ENCODE data around the gene CPB2. TPM values are rescaled to one million over a fixed set of nuclear protein-coding genes. Genes with fewer than 3 reads are reported as not detected.

The CPB2 gene
- total and polyA plus RNA-seq, 4 donors = not detected

DNA sequence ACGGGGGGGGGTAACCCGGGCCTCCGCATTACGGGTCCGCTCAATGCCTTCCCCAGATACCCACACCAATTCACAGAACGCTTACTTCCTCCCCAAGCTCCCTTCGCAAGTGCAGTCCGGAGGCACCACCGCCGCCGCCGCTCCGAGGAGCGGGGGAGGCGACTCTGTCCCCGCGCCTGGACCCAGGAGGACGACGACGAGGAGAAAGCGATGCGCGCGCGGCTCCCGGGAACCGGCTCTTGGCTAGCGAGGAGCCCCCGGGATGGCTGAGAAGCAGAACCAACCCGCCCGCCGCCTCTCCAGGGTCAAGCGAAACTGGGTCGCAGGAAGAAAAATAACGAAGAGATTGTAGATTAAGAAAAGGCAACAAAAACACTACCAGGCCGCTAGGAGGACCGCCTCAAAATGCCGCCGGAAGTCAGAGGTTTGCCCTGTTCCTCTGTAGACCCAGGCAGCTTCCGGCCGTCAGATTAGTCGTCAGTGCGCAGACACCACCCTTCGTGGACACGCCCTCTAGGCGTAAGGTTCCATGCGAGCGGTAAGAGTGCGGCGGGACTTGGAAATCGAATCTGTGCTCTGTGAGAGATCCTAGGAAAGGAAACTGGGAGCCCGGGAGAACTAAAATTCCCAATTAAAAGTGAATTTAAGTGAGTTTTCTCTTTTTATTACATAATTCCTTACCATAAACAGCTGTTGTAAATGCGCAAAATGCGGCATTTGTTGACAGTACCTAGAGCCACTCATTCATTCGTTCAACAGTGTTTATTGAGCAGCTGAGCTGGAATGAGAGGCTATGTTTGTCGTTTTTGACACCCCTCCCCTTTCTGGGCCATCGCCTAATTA, 52.3 kb downstream of the CPB2 start, which contains the start of gene ZC3H13:
Gene ZC3H13 (minus strand): TSS at position 428 of the 843 bp plus-strand sequence. CDS start 7,239 bp downstream, outside the sequence.
- intact Hi-C loops (cut with DNase I) = no loop called here
- Histone ChIP-seq H3K27ac (ENCODE audit: low read depth in 1 of 2, low read length in 2 of 2) (peak within 1 kb of the TSS in 1 of 2 donors; percentile 83), H3K4me1 (ENCODE audit: control insufficient read depth in 1 of 2, insufficient read depth in 2 of 2, low read length in 2 of 2) (peaks cover 0 to 3% of the 10 kb centered on the region in 2 donors), H3K27me3 (ENCODE audit: control insufficient read depth in 1 of 2, insufficient read depth in 2 of 2, low read length in 1 of 2) (no peaks in the 10 kb centered on the region), H3K4me3 (ENCODE audit: low read length in 2 of 2) (peak within 1 kb of the TSS; percentile 66 to 68), H3K36me3 (ENCODE audit: control insufficient read depth in 1 of 2, insufficient read depth in 2 of 2, low read length in 1 of 2) (no peaks in the 10 kb centered on the region), H3K9me3 (ENCODE audit: control insufficient read depth, low read length) (no peaks in the 10 kb centered on the region)
- peak; percentile 100 for ATAC-seq (ENCODE audit: low FRiP score)
- peak; percentile 96 to 97 for DNase-seq
- WGBS, 2 donors = 0% methylated on average over 57 of the region's 57 CpGs

- H3K4me1 ChIP-seq (ENCODE audit: control insufficient read depth in 1 of 2, insufficient read depth in 2 of 2, low read length in 2 of 2) = peaks cover 0 to 3% of the 10 kb centered on the region in 2 donors
- intact Hi-C loops (cut with DNase I) = no loop called here
- no peak for DNase-seq
- 0% methylated on average over 7 of the region's 7 CpGs for WGBS, 2 donors
- no peaks in the 10 kb centered on the region for H3K36me3 ChIP-seq (ENCODE audit: control insufficient read depth in 1 of 2, insufficient read depth in 2 of 2, low read length in 1 of 2)
- peak; percentile 37 for ATAC-seq (ENCODE audit: low FRiP score)
- no peaks in the 10 kb centered on the region for H3K9me3 ChIP-seq (ENCODE audit: control insufficient read depth, low read length)
- no peak overlapping the region for H3K27ac ChIP-seq (ENCODE audit: low read depth in 1 of 2, low read length in 2 of 2)
- peak overlapping the region; percentile 66 to 68 for H3K4me3 ChIP-seq (ENCODE audit: low read length in 2 of 2)
- no peaks in the 10 kb centered on the region for H3K27me3 ChIP-seq (ENCODE audit: control insufficient read depth in 1 of 2, insufficient read depth in 2 of 2, low read length in 1 of 2)
Observed at GRCh38 chr13:46051968-46052318, 52.9 kb downstream of the CPB2 start.

GRCh38 chr13:46050771-46051170, 54.1 kb downstream of the CPB2 start:
- H3K4me3 ChIP-seq (ENCODE audit: low read length in 2 of 2) = no peak overlapping the region
- intact Hi-C loops (cut with DNase I) = no loop called here
- DNase-seq (no peak), ATAC-seq (ENCODE audit: low FRiP score) (no peak)
- no peaks in the 10 kb centered on the region for H3K36me3 ChIP-seq (ENCODE audit: control insufficient read depth in 1 of 2, insufficient read depth in 2 of 2, low read length in 1 of 2)
- no peak overlapping the region for H3K27ac ChIP-seq (ENCODE audit: low read depth in 1 of 2, low read length in 2 of 2)
- no peaks in the 10 kb centered on the region for H3K27me3 ChIP-seq (ENCODE audit: control insufficient read depth in 1 of 2, insufficient read depth in 2 of 2, low read length in 1 of 2)
- H3K4me1 ChIP-seq (ENCODE audit: control insufficient read depth in 1 of 2, insufficient read depth in 2 of 2, low read length in 2 of 2) = peaks cover 0 to 3% of the 10 kb centered on the region in 2 donors
- H3K9me3 ChIP-seq (ENCODE audit: control insufficient read depth, low read length) = no peaks in the 10 kb centered on the region

- no peaks in the 10 kb centered on the region for H3K27me3 ChIP-seq (ENCODE audit: control insufficient read depth in 1 of 2, insufficient read depth in 2 of 2, low read length in 1 of 2)
- DNase-seq (no peak), ATAC-seq (ENCODE audit: low FRiP score) (no peak)
- intact Hi-C loops (cut with DNase I) = no loop called here
- no peaks in the 10 kb centered on the region for H3K4me1 ChIP-seq (ENCODE audit: control insufficient read depth in 1 of 2, insufficient read depth in 2 of 2, low read length in 2 of 2)
- no peaks in the 10 kb centered on the region for H3K9me3 ChIP-seq (ENCODE audit: control insufficient read depth, low read length)
- H3K4me3 ChIP-seq (ENCODE audit: low read length in 2 of 2) = no peak overlapping the region
- H3K27ac ChIP-seq (ENCODE audit: low read depth in 1 of 2, low read length in 2 of 2) = no peak overlapping the region
- 64 to 80% methylated on average over 2 of the region's 2 CpGs for WGBS, 2 donors
- H3K36me3 ChIP-seq (ENCODE audit: control insufficient read depth in 1 of 2, insufficient read depth in 2 of 2, low read length in 1 of 2) = no peaks in the 10 kb centered on the region
Observed at GRCh38 chr13:46045424-46045823, 59.4 kb downstream of the CPB2 start.

GRCh38 chr13:46043647-46044046, 61.2 kb downstream of the CPB2 start:
- 92 to 94% methylated on average over 5 of the region's 5 CpGs for WGBS, 2 donors
- Histone ChIP-seq H3K27ac (ENCODE audit: low read depth in 1 of 2, low read length in 2 of 2) (no peak overlapping the region), H3K4me1 (ENCODE audit: control insufficient read depth in 1 of 2, insufficient read depth in 2 of 2, low read length in 2 of 2) (no peaks in the 10 kb centered on the region), H3K36me3 (ENCODE audit: control insufficient read depth in 1 of 2, insufficient read depth in 2 of 2, low read length in 1 of 2) (no peaks in the 10 kb centered on the region), H3K27me3 (ENCODE audit: control insufficient read depth in 1 of 2, insufficient read depth in 2 of 2, low read length in 1 of 2) (no peaks in the 10 kb centered on the region), H3K4me3 (ENCODE audit: low read length in 2 of 2) (no peak overlapping the region), H3K9me3 (ENCODE audit: control insufficient read depth, low read length) (no peaks in the 10 kb centered on the region)
- intact Hi-C loops (cut with DNase I) = no loop called here
- ATAC-seq (ENCODE audit: low FRiP score) = no peak
- no peak for DNase-seq

DNA sequence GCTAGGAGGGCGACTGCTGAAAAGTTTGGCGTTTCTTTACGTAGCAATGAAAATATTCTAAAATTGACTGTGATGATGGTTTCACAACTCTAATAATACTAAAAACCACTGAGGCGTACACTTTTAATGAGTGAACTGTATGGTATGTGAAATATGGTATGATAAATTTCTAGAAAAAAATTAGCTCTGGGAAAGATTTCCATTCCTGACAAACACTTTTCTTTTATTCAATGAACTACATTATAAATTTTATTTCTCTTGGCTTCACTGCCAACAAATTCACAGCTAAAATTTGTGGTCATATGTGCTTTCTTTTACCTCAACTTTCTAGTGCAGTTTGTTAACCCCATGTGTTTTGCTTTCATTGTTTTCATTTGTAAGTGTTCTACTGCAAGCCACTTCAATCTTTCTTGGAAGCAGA, 63.4 kb downstream of the CPB2 start:
- Histone ChIP-seq H3K27me3 (ENCODE audit: control insufficient read depth in 1 of 2, insufficient read depth in 2 of 2, low read length in 1 of 2) (no peaks in the 10 kb centered on the region), H3K27ac (ENCODE audit: low read depth in 1 of 2, low read length in 2 of 2) (no peak overlapping the region), H3K36me3 (ENCODE audit: control insufficient read depth in 1 of 2, insufficient read depth in 2 of 2, low read length in 1 of 2) (no peaks in the 10 kb centered on the region), H3K4me3 (ENCODE audit: low read length in 2 of 2) (no peak overlapping the region), H3K4me1 (ENCODE audit: control insufficient read depth in 1 of 2, insufficient read depth in 2 of 2, low read length in 2 of 2) (no peaks in the 10 kb centered on the region), H3K9me3 (ENCODE audit: control insufficient read depth, low read length) (no peaks in the 10 kb centered on the region)
- 47 to 62% methylated on average over 4 of the region's 4 CpGs for WGBS, 2 donors
- DNase-seq (no peak), ATAC-seq (ENCODE audit: low FRiP score) (no peak)
- intact Hi-C loops (cut with DNase I) = no loop called here

DNA sequence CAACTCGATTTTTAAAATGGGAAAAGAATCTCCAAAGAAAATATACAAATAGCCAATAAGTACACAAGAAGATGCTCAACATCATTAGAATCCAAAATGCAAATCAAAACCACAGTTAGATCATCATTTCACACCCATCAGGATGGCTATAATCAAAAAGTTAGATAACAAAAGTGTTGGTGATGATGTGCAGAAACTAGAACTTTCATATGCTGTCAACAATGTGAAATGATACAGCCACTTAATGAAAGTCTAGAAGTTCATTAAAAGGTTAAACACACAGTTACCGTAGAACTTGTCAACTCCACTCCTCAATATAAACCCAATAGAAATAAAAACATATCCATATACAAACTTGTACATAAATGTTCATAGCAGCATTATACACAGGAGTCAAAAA, 64.1 kb downstream of the CPB2 start:
- H3K4me3 ChIP-seq (ENCODE audit: low read length in 2 of 2) = no peak overlapping the region
- WGBS, 2 donors = 60 to 71% methylated on average over 2 of the region's 2 CpGs
- H3K9me3 ChIP-seq (ENCODE audit: control insufficient read depth, low read length) = no peaks in the 10 kb centered on the region
- ATAC-seq (ENCODE audit: low FRiP score) (no peak), DNase-seq (no peak)
- H3K4me1 ChIP-seq (ENCODE audit: control insufficient read depth in 1 of 2, insufficient read depth in 2 of 2, low read length in 2 of 2) = no peaks in the 10 kb centered on the region
- intact Hi-C loops (cut with DNase I) = no loop called here
- no peaks in the 10 kb centered on the region for H3K36me3 ChIP-seq (ENCODE audit: control insufficient read depth in 1 of 2, insufficient read depth in 2 of 2, low read length in 1 of 2)
- H3K27ac ChIP-seq (ENCODE audit: low read depth in 1 of 2, low read length in 2 of 2) = no peak overlapping the region
- H3K27me3 ChIP-seq (ENCODE audit: control insufficient read depth in 1 of 2, insufficient read depth in 2 of 2, low read length in 1 of 2) = no peaks in the 10 kb centered on the region

DNA sequence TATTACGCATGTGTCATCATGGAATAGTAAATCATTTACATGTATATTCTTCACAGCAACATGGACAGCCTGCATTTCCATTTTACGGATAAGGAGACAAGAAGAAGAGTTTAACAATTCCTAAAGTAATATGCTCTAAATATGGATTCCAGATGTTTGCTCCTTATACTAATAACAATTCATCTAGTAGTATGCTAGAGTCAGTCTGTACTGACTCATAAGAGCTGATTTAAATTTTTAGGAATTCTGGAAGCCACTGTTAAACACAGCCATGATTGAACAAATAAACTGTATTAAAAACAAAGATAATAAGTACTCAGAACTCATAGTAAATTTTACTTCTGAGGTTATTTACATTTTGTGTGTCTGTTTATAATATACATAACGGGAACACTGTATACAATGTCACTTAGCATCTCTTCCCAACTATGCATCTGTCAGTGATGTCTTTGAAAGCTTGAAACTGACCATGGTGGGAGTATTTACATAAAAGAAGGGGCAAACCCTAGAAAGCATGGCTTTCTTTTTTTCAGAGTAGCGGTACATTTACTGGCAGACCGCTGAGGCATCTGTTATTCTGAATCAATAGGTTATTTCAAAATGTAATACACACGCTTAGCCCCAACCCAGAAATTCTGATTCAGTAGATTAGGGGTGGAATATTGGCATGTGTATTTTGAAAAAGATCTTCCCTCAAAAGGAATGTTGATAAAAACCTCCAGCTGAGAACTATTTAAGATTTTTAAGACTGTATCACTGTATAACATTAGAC, 65.2 kb downstream of the CPB2 start:
- H3K36me3 ChIP-seq (ENCODE audit: control insufficient read depth in 1 of 2, insufficient read depth in 2 of 2, low read length in 1 of 2) = no peaks in the 10 kb centered on the region

More for the DNA sequence above, 65.2 kb downstream of the CPB2 start:
- H3K4me1 ChIP-seq (ENCODE audit: control insufficient read depth in 1 of 2, insufficient read depth in 2 of 2, low read length in 2 of 2) = no peaks in the 10 kb centered on the region
- intact Hi-C loops (cut with DNase I) = no loop called here
- H3K4me3 ChIP-seq (ENCODE audit: low read length in 2 of 2) = no peak overlapping the region
- no peaks in the 10 kb centered on the region for H3K9me3 ChIP-seq (ENCODE audit: control insufficient read depth, low read length)
- WGBS, 2 donors = 97% methylated on average over 6 of the region's 6 CpGs
- DNase-seq = no peak
- no peak overlapping the region for H3K27ac ChIP-seq (ENCODE audit: low read depth in 1 of 2, low read length in 2 of 2)
- H3K27me3 ChIP-seq (ENCODE audit: control insufficient read depth in 1 of 2, insufficient read depth in 2 of 2, low read length in 1 of 2) = no peaks in the 10 kb centered on the region
- ATAC-seq (ENCODE audit: low FRiP score) = no peak
